ENCODE data around the gene OR52A5.
"Not testable (repeated sequence)": the region's sequence is repeated elsewhere in the genome, so short reads cannot be mapped to it uniquely, and the experiment has no call there.

The OR52A5 gene

GRCh38 chr11:5137996-5138395 lies at the start of gene OR52A5:
TSS of gene OR52A5 (minus strand) at chr11:5138356. CDS start at chr11:5132642, 5,714 bp downstream.
- H3K4me3 ChIP-seq (ENCODE audit: low read depth, low read length) = no peak within 1 kb of the TSS
- H3K27me3 ChIP-seq (replicated peaks) = no peaks in the 10 kb centered on the region
- H3K27ac ChIP-seq = no peak within 1 kb of the TSS
- in situ Hi-C loops (cut with HindIII; ENCODE audit: low pct_ligation_motif_present, low sequenced_read_pairs) = no loop called here
- no peak for TF ChIP-seq CTCF (IDR thresholded peaks at IDR 0.05; ENCODE audit: low read depth, low read length, missing control alignments)
- no peak for DNase-seq
- H3K36me3 ChIP-seq (replicated peaks) = no peaks in the 10 kb centered on the region

GRCh38 chr11:5178046-5178837 lies 40.1 kb upstream of the OR52A5 start:
- no peak for TF ChIP-seq CTCF (IDR thresholded peaks at IDR 0.05; ENCODE audit: low read depth, low read length, missing control alignments)
- in situ Hi-C loops (cut with HindIII; ENCODE audit: low pct_ligation_motif_present, low sequenced_read_pairs) = no loop called here
- no peak for DNase-seq
- H3K27ac ChIP-seq = no peak overlapping the region
- H3K4me3 ChIP-seq (ENCODE audit: low read depth, low read length) = no peak overlapping the region
- H3K36me3 ChIP-seq (replicated peaks) = no peaks in the 10 kb centered on the region
- H3K27me3 ChIP-seq (replicated peaks) = no peaks in the 10 kb centered on the region

- no peak overlapping the region for H3K27ac ChIP-seq
- no peak overlapping the region for H3K4me3 ChIP-seq (ENCODE audit: low read depth, low read length)
- no peaks in the 10 kb centered on the region for H3K27me3 ChIP-seq (replicated peaks)
- no peaks in the 10 kb centered on the region for H3K36me3 ChIP-seq (replicated peaks)
- in situ Hi-C loops (cut with HindIII; ENCODE audit: low pct_ligation_motif_present, low sequenced_read_pairs) = no loop called here
- no peak for TF ChIP-seq CTCF (IDR thresholded peaks at IDR 0.05; ENCODE audit: low read depth, low read length, missing control alignments)
- DNase-seq = no peak
Measured at GRCh38 chr11:5174934-5175333, 36.8 kb upstream of the OR52A5 start.

GRCh38 chr11:5171856-5172255 lies 33.7 kb upstream of the OR52A5 start:
- H3K36me3 ChIP-seq (replicated peaks) = no peaks in the 10 kb centered on the region
- H3K4me3 ChIP-seq (ENCODE audit: low read depth, low read length) = no peak overlapping the region
- H3K27me3 ChIP-seq (replicated peaks) = no peaks in the 10 kb centered on the region
- in situ Hi-C loops (cut with HindIII; ENCODE audit: low pct_ligation_motif_present, low sequenced_read_pairs) = no loop called here
- no peak overlapping the region for H3K27ac ChIP-seq
- no peak for DNase-seq
- TF ChIP-seq CTCF (IDR thresholded peaks at IDR 0.05; ENCODE audit: low read depth, low read length, missing control alignments) = no peak

- in situ Hi-C loops (cut with HindIII; ENCODE audit: low pct_ligation_motif_present, low sequenced_read_pairs); DNase-seq; H3K4me3 ChIP-seq (ENCODE audit: low read depth, low read length); H3K27ac ChIP-seq; H3K36me3 ChIP-seq (replicated peaks); H3K27me3 ChIP-seq (replicated peaks): not testable (repeated sequence)
Measured at GRCh38 chr11:5165898-5166297, 27.7 kb upstream of the OR52A5 start.

GRCh38 chr11:5164807-5165206 lies 26.7 kb upstream of the OR52A5 start:
- H3K27ac ChIP-seq; H3K27me3 ChIP-seq (replicated peaks); DNase-seq; in situ Hi-C loops (cut with HindIII; ENCODE audit: low pct_ligation_motif_present, low sequenced_read_pairs); H3K4me3 ChIP-seq (ENCODE audit: low read depth, low read length); H3K36me3 ChIP-seq (replicated peaks): not testable (repeated sequence)

- H3K27me3 ChIP-seq (replicated peaks); H3K36me3 ChIP-seq (replicated peaks); DNase-seq; H3K4me3 ChIP-seq (ENCODE audit: low read depth, low read length); H3K27ac ChIP-seq; in situ Hi-C loops (cut with HindIII; ENCODE audit: low pct_ligation_motif_present, low sequenced_read_pairs): not testable (repeated sequence)
Measured at GRCh38 chr11:5161045-5161444, 22.9 kb upstream of the OR52A5 start.

- in situ Hi-C loops (cut with HindIII; ENCODE audit: low pct_ligation_motif_present, low sequenced_read_pairs); H3K27me3 ChIP-seq (replicated peaks); DNase-seq; H3K36me3 ChIP-seq (replicated peaks); H3K4me3 ChIP-seq (ENCODE audit: low read depth, low read length); H3K27ac ChIP-seq: not testable (repeated sequence)
Measured at GRCh38 chr11:5160217-5160616, 22.1 kb upstream of the OR52A5 start.

Data from brain microvascular endothelial cell (primary cell).